Keratinocyte (primary cell): ENCODE data around the gene SDK1. TPM values are rescaled to one million over a fixed set of nuclear protein-coding genes. Genes with fewer than 3 reads are reported as not detected.

Experiments
- DNase-seq: peaks from one replicate; pipeline ENCODE4 v3.0.0-alpha.2; 2011; ENCODE audit warnings: low read depth, missing footprints, low spot score
- FAIRE-seq: peaks from 2 replicates; lab custom pipeline; 2011; peaks lifted over from hg19 to GRCh38; lab: Jason Lieb, UNC
- H2AFZ ChIP-seq: 2 replicates; pipeline ENCODE4 v1.6.0; 2012; ENCODE audit warnings: low read length, control low read depth, inconsistent platforms; ENCODE audit not compliant: control insufficient read depth
- H3K27ac ChIP-seq: 2 replicates; pipeline ENCODE4 v1.5.1; 2011; ENCODE audit warnings: low read length; ENCODE audit not compliant: control insufficient read depth, insufficient read depth
- H3K27me3 ChIP-seq: 3 replicates; pipeline ENCODE4 v1.6.0; 2011; ENCODE audit warnings: low read length; ENCODE audit not compliant: control insufficient read depth, insufficient read depth; ENCODE audit errors: extremely low read depth
- H3K36me3 ChIP-seq, 2 experiments: 2 replicates in 1 of 2; 3 replicates in 1 of 2; pipeline ENCODE4 v1.5.1; 2011; ENCODE audit warnings: low read length in 2 of 2, mild to moderate bottlenecking in 1 of 2; ENCODE audit not compliant: control insufficient read depth in 2 of 2, insufficient read depth in 2 of 2; ENCODE audit errors: extremely low read depth in 1 of 2
- H3K4me1 ChIP-seq: 3 replicates; pipeline ENCODE4 v1.5.1; 2011; ENCODE audit warnings: low read length; ENCODE audit not compliant: control insufficient read depth, insufficient read depth; ENCODE audit errors: extremely low read depth
- H3K4me2 ChIP-seq: 3 replicates; pipeline ENCODE4 v1.6.0; 2011; ENCODE audit warnings: low read depth, low read length; ENCODE audit not compliant: control insufficient read depth, insufficient read depth; ENCODE audit errors: extremely low read depth
- H3K4me3 ChIP-seq, 3 experiments: fragments of 200-600 bp in 1 of 3; sonication (generic) in 1 of 3; 2 replicates in 2 of 3; 3 replicates in 1 of 3; pipeline ENCODE4 v1.5.1; 2011 to 2016; ENCODE audit warnings: low read length in 3 of 3, mild to moderate bottlenecking in 3 of 3, control low read depth in 2 of 3, inconsistent platforms in 1 of 3, low read depth in 1 of 3, mixed read lengths in 1 of 3, mixed run types in 1 of 3, moderate library complexity in 1 of 3; ENCODE audit not compliant: control insufficient read depth in 2 of 3, insufficient read depth in 2 of 3; ENCODE audit errors: extremely low read depth in 1 of 3
- H3K79me2 ChIP-seq: 2 replicates; pipeline ENCODE4 v1.6.0; 2012; ENCODE audit warnings: low read length; ENCODE audit not compliant: control insufficient read depth, insufficient read depth
- H3K9ac ChIP-seq: 3 replicates; pipeline ENCODE4 v1.6.0; 2011; ENCODE audit warnings: low read length; ENCODE audit not compliant: control insufficient read depth, insufficient read depth; ENCODE audit errors: extremely low read depth
- H3K9me1 ChIP-seq: 3 replicates; pipeline ENCODE4 v1.6.0; 2011; ENCODE audit warnings: low read length; ENCODE audit not compliant: control insufficient read depth, insufficient read depth; ENCODE audit errors: extremely low read depth
- H3K9me3 ChIP-seq: 2 replicates; pipeline ENCODE4 v1.5.1; 2012; ENCODE audit warnings: low read depth, low read length; ENCODE audit not compliant: control insufficient read depth
- H4K20me1 ChIP-seq: 3 replicates; pipeline ENCODE4 v1.6.0; 2011; ENCODE audit warnings: low read length; ENCODE audit not compliant: control insufficient read depth, insufficient read depth; ENCODE audit errors: extremely low read depth
- EZH2 ChIP-seq: IDR thresholded peaks from one replicate; pipeline ENCODE4 v1.6.1; 2012; ENCODE audit warnings: inconsistent platforms, mild to moderate bottlenecking, low read length, moderate library complexity
- dilution Hi-C: fragments of 300-500 bp; cut with MboI; formaldehyde crosslinking; loops from one replicate; pipeline ENCODE4 v1.7.0; 2020; ENCODE audit warnings: low sequenced_read_pairs; ENCODE audit not compliant: extremely low pct_ligation_motif_present
- polyA plus RNA-seq, 5 experiments: library from polyadenylated mRNA; depleted of rRNA in 3 of 5; stranded (reverse) in 3 of 5; stranded (forward) in 1 of 5; unstranded in 1 of 5; fragments of >200 nt; gene quantifications; 1 replicate in 1 of 5; 2 replicates in 3 of 5; 3 replicates in 1 of 5; pipeline versions ENCODE4 v1.2.1 to v1.2.3, GENCODE V29; 2011 to 2012; ENCODE audit warnings: missing spikeins in 2 of 5, low read depth in 1 of 5, low replicate concordance in 1 of 5
- TF ChIP-seq, protein P1 (sequence below), 3 experiments: IDR thresholded peaks in 1 of 3; conservative IDR thresholded peaks in 1 of 3; optimal IDR thresholded peaks in 1 of 3; 2 replicates in 2 of 3; 3 replicates in 1 of 3; pipeline versions ENCODE3 to v1.5.1; 2011; ENCODE audit warnings: low read length in 3 of 3, mild to moderate bottlenecking in 3 of 3, moderate library complexity in 2 of 3, control low read depth in 1 of 3, inconsistent platforms in 1 of 3; ENCODE audit not compliant: insufficient read depth in 2 of 3; ENCODE audit errors: extremely low read depth in 1 of 3

The SDK1 gene
- polyA plus RNA-seq, 1 donor (not counting 4 experiments of a cell fraction or from before 2014, with no cell fraction given), result 0.66 TPM

DNA sequence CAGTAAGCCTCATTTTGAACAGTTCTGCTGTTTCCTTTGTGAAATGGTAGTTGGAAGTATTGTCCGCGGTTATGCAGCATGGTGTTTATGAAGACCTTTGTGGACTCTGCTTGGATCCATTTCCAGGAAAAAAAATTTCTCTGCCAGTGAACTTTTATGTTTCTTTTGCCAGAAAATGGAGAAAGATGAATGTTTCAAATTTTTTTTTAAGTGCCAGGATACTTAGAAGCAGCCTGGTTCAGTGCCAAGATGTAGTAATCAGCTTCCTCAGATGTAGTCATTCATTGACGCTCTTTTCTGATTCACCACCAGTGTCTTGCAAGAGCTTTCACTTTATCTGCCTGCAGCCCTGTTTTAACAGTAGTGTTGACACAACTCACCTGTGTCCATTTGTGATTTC lies 258.2 kb downstream of the SDK1 start:
- Histone ChIP-seq H3K9me1 (no peaks in the 10 kb centered on the region), H4K20me1 (no peaks in the 10 kb centered on the region), H3K27me3 (no peaks in the 10 kb centered on the region), H3K4me1 (peaks cover 2% of the 10 kb centered on the region), H3K9ac (no peak overlapping the region), H3K36me3 (no peaks in the 10 kb centered on the region), H3K9me3 (no peaks in the 10 kb centered on the region), H3K4me3 (no peak overlapping the region), H3K4me2 (no peak overlapping the region), H2AFZ (no peak overlapping the region), H3K27ac (no peak overlapping the region), H3K79me2 (no peaks in the 10 kb centered on the region)
- TF ChIP-seq, protein P1, sequence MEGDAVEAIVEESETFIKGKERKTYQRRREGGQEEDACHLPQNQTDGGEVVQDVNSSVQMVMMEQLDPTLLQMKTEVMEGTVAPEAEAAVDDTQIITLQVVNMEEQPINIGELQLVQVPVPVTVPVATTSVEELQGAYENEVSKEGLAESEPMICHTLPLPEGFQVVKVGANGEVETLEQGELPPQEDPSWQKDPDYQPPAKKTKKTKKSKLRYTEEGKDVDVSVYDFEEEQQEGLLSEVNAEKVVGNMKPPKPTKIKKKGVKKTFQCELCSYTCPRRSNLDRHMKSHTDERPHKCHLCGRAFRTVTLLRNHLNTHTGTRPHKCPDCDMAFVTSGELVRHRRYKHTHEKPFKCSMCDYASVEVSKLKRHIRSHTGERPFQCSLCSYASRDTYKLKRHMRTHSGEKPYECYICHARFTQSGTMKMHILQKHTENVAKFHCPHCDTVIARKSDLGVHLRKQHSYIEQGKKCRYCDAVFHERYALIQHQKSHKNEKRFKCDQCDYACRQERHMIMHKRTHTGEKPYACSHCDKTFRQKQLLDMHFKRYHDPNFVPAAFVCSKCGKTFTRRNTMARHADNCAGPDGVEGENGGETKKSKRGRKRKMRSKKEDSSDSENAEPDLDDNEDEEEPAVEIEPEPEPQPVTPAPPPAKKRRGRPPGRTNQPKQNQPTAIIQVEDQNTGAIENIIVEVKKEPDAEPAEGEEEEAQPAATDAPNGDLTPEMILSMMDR (optimal IDR thresholded peaks at IDR 0.05 in 1 of 3, IDR thresholded peaks at IDR 0.05 in 1 of 3, conservative IDR thresholded peaks at IDR 0.05 in 1 of 3; ENCODE audit: extremely low read depth in 1 of 3, insufficient read depth in 2 of 3, low read length in 3 of 3), result no peak
- no peak for TF ChIP-seq EZH2
- FAIRE-seq (peak; percentile 67), DNase-seq (peak; percentile 48)
- dilution Hi-C loops, result no loop called here

DNA sequence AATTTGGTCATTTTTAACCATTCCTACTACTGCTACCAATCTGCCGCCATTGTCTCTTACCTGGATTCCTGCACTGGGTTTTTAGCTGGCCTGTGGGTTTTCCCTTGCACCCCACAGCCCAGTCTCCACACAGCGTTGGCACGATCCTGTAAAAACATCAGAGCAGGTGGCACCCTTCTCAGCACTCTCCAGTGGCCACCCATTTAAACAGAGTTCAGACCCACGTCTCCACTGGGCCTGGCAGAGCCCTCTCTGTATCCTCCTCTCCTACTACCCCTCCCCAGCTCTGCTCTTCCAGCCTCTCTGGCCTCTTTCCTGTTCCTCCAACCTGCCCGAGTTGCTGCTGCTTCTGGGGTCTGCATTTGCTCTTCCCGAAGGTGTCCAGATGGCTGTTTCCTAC lies 259.4 kb downstream of the SDK1 start:
- TF ChIP-seq, protein P1 (optimal IDR thresholded peaks at IDR 0.05 in 1 of 3, IDR thresholded peaks at IDR 0.05 in 1 of 3, conservative IDR thresholded peaks at IDR 0.05 in 1 of 3; ENCODE audit: extremely low read depth in 1 of 3, insufficient read depth in 2 of 3, low read length in 3 of 3), result no peak
- TF ChIP-seq EZH2, result no peak
- Histone ChIP-seq H3K9ac (no peak overlapping the region), H3K27ac (no peak overlapping the region), H2AFZ (no peak overlapping the region), H3K79me2 (no peaks in the 10 kb centered on the region), H3K9me1 (no peaks in the 10 kb centered on the region), H3K9me3 (no peaks in the 10 kb centered on the region), H3K4me1 (peaks cover 2% of the 10 kb centered on the region), H4K20me1 (no peaks in the 10 kb centered on the region), H3K27me3 (no peaks in the 10 kb centered on the region), H3K36me3 (no peaks in the 10 kb centered on the region), H3K4me3 (no peak overlapping the region), H3K4me2 (no peak overlapping the region)
- FAIRE-seq (no peak), DNase-seq (no peak)
- dilution Hi-C loops, result no loop called here
